SH-SY5Y (cell line): ENCODE measurements around the gene TRA2B.

Source experiments
- GATA2 ChIP-seq: IDR thresholded peaks from 2 replicates; pipeline ENCODE4 v1.6.1; 2011; ENCODE audit warnings: mild to moderate bottlenecking, low read depth, low read length
- GATA3 ChIP-seq: IDR thresholded peaks from 2 replicates; pipeline ENCODE4 v1.6.1; 2011; ENCODE audit warnings: low read depth, mild to moderate bottlenecking, low read length, moderate library complexity

DNA sequence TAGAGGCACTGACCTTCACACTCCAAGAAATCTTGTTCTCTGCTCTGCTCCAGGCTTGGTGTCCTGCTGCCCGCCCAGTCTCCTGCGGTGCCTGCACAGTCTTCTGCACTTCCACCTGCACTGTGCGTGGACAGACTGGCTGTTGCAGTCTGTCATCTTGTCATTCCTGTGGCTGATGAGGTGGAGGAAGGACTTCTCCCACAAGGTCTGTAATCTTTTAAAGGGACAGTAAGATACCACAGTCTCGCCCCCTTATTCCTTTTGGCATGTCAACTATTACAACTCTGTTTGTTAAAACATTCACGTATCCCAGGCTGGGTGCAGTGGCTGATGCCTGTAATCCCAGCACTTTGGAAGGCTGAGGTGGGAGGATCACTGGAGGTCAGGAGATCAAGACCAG, 58.9 kb downstream of the TRA2B start:
- TF ChIP-seq GATA2 (no peak), GATA3 (no peak)
